SK-N-SH treated with all-trans-retinoic acid at 6 μM for 48 hours (cell line): Measurements from ENCODE around the gene SRP54.

Experiments used
- ARNTL ChIP-seq: fragments of 450-650 bp; formaldehyde crosslinking; IDR thresholded peaks from 2 replicates; pipeline ENCODE4 v1.5.0; 2020; ENCODE audit warnings: low read depth, mild to moderate bottlenecking, moderate library complexity, borderline replicate concordance
- PPARA ChIP-seq: fragments of 250-450 bp; sonication (Bioruptor Pico); IDR thresholded peaks from 2 replicates; pipeline ENCODE4 v1.5.0; 2020; ENCODE audit warnings: mild to moderate bottlenecking, borderline replicate concordance
- ZC3H10 ChIP-seq: fragments of 250-450 bp; sonication (Bioruptor Pico); IDR thresholded peaks from 2 replicates; pipeline ENCODE4 v1.5.1; 2021; ENCODE audit warnings: mild to moderate bottlenecking, moderate library complexity
- ZFP3 ChIP-seq: fragments of 250-450 bp; sonication (Bioruptor Pico); IDR thresholded peaks from 2 replicates; pipeline ENCODE4 v1.5.0; 2020; ENCODE audit warnings: mild to moderate bottlenecking, moderate library complexity
- ZFP30 ChIP-seq: fragments of 450-650 bp; formaldehyde crosslinking; IDR thresholded peaks from 2 replicates; pipeline ENCODE4 v1.5.0; 2022; ENCODE audit warnings: mild to moderate bottlenecking, moderate library complexity
- ZNF70 ChIP-seq: fragments of 450-650 bp; formaldehyde crosslinking; IDR thresholded peaks from 2 replicates; pipeline ENCODE4 v1.5.0; 2020; ENCODE audit warnings: mild to moderate bottlenecking, moderate library complexity
- TF ChIP-seq, protein P1 (sequence below): fragments of 250-450 bp; sonication (Bioruptor Pico); IDR thresholded peaks from 2 replicates; pipeline ENCODE4 v1.5.0; 2020; ENCODE audit warnings: mild to moderate bottlenecking, moderate library complexity
- TF ChIP-seq, protein P2 (sequence below): fragments of 250-450 bp; sonication (Bioruptor Pico); IDR thresholded peaks from 2 replicates; pipeline ENCODE4 v1.8.0; 2020; ENCODE audit warnings: mild to moderate bottlenecking, moderate library complexity, borderline replicate concordance

- no peak for TF ChIP-seq ARNTL (CRISPR knock-in tag)
- TF ChIP-seq, protein P1, sequence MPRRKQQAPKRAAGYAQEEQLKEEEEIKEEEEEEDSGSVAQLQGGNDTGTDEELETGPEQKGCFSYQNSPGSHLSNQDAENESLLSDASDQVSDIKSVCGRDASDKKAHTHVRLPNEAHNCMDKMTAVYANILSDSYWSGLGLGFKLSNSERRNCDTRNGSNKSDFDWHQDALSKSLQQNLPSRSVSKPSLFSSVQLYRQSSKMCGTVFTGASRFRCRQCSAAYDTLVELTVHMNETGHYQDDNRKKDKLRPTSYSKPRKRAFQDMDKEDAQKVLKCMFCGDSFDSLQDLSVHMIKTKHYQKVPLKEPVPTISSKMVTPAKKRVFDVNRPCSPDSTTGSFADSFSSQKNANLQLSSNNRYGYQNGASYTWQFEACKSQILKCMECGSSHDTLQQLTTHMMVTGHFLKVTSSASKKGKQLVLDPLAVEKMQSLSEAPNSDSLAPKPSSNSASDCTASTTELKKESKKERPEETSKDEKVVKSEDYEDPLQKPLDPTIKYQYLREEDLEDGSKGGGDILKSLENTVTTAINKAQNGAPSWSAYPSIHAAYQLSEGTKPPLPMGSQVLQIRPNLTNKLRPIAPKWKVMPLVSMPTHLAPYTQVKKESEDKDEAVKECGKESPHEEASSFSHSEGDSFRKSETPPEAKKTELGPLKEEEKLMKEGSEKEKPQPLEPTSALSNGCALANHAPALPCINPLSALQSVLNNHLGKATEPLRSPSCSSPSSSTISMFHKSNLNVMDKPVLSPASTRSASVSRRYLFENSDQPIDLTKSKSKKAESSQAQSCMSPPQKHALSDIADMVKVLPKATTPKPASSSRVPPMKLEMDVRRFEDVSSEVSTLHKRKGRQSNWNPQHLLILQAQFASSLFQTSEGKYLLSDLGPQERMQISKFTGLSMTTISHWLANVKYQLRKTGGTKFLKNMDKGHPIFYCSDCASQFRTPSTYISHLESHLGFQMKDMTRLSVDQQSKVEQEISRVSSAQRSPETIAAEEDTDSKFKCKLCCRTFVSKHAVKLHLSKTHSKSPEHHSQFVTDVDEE (CRISPR knock-in tag) = no peak
- no peak for TF ChIP-seq ZFP30 (CRISPR knock-in tag)
- no peak for TF ChIP-seq PPARA (CRISPR knock-in tag)
- no peak for TF ChIP-seq ZFP3 (CRISPR knock-in tag)
- no peak for TF ChIP-seq ZC3H10 (CRISPR knock-in tag)
- TF ChIP-seq, protein P2, sequence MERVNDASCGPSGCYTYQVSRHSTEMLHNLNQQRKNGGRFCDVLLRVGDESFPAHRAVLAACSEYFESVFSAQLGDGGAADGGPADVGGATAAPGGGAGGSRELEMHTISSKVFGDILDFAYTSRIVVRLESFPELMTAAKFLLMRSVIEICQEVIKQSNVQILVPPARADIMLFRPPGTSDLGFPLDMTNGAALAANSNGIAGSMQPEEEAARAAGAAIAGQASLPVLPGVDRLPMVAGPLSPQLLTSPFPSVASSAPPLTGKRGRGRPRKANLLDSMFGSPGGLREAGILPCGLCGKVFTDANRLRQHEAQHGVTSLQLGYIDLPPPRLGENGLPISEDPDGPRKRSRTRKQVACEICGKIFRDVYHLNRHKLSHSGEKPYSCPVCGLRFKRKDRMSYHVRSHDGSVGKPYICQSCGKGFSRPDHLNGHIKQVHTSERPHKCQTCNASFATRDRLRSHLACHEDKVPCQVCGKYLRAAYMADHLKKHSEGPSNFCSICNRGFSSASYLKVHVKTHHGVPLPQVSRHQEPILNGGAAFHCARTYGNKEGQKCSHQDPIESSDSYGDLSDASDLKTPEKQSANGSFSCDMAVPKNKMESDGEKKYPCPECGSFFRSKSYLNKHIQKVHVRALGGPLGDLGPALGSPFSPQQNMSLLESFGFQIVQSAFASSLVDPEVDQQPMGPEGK (CRISPR knock-in tag) = no peak
- TF ChIP-seq ZNF70 (CRISPR knock-in tag) = no peak
Measured at GRCh38 chr14:35042632-35043031, 59.8 kb downstream of the SRP54 start.
